ENCODE data around the gene MALSU1. TPM values are rescaled to one million over a fixed set of nuclear protein-coding genes. Genes with fewer than 3 reads are reported as not detected.
"Not testable (repeated sequence)": the region's sequence is repeated elsewhere in the genome, so short reads cannot be mapped to it uniquely, and the experiment has no call there.

Gene MALSU1
- total RNA-seq, 1 experiment from 2014 or later = 173 TPM

DNA sequence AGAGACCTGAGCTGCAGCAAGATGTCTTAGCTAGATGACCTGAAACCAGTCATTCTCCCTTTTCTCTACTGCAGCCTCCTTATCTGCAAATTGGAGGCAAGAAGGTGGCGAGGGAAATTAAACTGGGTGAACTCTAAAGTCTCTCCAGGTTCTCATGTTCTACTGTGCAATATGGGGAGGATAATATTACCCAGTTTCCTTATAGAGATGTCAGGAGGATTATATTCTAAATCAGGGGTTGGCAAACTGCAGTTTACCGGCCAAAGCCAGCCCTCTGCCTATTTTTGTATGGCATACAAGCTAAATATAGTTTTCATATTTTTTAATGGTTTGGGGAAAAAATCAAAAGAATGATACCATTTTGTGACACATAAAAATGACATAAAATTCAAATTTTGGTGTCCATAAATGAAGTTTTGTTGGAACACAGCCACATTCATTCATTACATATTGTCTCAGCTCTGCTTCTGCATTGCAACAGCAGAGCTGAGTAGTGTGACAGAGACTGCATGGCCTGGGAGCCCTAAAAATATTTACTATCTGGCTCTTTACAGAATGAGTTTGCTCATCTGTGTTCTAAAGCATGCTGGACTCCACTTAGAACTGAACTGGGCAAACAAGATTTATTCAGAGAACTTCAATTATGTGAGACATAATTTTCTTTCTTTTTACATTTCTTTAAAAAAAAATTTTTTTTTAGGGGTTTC is 19.2 kb upstream of the MALSU1 start:
- in situ Hi-C loops (cut with HindIII; ENCODE audit: low pct_unique_long_range_greater_than_20kb, low sequenced_read_pairs) = no loop called here
- DNase-seq (ENCODE audit: low read depth, low spot score) = no peak

DNA sequence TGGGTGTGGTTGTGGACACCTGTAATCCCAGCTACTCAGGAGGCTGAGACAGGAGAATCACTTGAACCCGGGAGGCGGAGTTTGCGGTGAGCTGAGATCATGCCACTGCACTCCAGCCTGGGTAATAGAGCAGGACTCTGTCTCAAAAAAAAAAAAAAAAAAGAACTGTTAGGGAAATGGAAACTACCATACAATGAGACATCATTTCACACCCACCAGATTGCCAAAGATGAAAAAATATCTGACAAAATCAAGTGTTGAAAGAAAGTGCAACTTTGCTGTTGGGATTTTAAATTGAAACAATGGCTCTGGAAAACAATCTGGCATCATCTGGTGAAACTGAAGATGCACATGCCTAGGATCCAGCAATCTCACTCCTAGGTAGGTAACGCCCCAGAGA is 16.1 kb upstream of the MALSU1 start:
- DNase-seq (ENCODE audit: low read depth, low spot score) = no peak
- in situ Hi-C loops (cut with HindIII; ENCODE audit: low pct_unique_long_range_greater_than_20kb, low sequenced_read_pairs) = no loop called here

DNA sequence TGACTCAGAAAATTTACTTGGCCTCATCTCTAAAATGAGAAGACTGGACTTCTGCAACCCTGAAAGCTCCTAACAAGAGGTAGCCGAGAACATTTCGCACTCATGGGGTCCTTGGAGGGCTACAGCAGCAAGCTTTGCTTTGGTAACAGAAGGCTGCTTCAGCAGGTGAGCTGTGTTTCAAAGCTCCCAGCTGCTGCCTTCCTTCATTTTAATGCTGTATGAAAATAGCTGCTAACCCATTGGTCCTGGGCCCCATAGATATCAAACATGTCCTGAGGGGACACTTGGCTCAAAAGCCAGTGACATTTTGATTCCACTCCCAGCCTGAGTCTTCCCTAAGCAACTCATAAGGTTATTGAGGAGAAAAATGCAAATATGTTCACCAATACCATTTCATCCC is 14.3 kb upstream of the MALSU1 start:
- DNase-seq (ENCODE audit: low read depth, low spot score) = no peak
- in situ Hi-C loops (cut with HindIII; ENCODE audit: low pct_unique_long_range_greater_than_20kb, low sequenced_read_pairs) = no loop called here

DNA sequence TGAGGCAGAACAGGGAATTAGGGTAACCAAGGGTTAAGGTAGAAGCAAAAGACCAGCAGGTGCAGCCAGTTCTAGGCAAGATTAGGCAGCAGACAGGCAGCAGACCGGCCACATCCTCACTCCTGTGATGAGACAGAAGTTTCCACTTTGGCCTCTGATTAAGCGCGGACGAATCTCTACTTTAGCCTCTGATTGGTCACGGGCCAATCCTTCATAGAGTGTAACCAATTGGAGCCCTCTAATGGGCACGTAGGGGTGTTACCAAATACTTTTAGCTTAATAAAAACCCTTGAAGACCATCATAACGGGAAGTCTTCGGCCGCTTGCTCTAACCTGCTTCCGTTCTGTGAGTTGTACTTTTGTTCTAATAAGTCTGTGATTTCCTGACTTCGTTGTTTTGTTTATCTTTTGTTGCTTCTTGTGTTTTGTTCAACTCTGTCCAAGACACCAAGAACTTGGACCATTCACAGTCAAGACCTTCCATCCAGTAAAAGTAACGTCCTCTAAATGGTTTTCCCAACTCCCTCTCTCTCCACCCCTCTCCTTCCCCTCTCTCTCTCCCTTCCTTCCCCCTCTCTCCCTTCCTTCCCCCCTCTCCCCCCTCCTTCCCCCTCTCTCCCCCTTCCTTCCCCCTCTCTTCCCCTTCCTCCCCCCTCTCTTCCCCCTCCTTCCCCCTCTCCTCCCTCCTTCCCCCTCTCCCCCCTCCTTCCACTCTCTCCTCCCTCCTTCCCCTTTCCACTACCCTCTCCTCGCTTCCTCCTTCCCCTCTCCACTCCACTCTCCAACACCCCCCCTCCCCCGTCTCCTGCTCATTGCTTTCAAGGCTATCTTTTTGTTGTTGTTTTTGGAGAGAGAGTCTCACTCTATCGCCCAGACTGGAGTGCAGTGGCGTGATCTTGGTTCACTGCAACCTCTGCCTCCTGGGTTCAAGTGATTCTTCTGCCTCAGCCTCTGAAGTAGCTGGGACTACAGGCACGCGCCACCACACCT is 13.2 kb upstream of the MALSU1 start:
- in situ Hi-C loops (cut with HindIII; ENCODE audit: low pct_unique_long_range_greater_than_20kb, low sequenced_read_pairs) = no loop called here
- DNase-seq (ENCODE audit: low read depth, low spot score) = no peak

DNA sequence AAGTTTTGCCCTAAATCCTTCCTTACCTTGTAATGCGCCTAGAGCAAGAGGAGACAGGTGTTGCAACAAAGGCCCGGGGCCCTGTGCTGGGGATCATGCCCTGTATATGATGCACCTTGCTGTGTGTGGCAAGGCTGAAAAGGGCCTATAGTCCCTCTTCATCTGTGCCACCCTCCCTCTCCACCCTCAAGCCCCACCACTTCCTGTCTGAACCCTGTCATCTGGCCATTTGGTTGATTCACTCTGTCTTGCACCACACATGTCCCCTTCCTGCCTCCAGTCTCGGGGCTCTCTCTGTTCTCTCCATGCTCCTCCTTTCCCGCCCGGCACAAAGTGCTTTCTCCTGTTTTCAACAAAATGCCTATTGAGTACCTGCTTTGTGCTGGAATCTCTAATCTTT is 11.5 kb upstream of the MALSU1 start:
- in situ Hi-C loops (cut with HindIII; ENCODE audit: low pct_unique_long_range_greater_than_20kb, low sequenced_read_pairs) = no loop called here
- no peak for DNase-seq (ENCODE audit: low read depth, low spot score)

DNA sequence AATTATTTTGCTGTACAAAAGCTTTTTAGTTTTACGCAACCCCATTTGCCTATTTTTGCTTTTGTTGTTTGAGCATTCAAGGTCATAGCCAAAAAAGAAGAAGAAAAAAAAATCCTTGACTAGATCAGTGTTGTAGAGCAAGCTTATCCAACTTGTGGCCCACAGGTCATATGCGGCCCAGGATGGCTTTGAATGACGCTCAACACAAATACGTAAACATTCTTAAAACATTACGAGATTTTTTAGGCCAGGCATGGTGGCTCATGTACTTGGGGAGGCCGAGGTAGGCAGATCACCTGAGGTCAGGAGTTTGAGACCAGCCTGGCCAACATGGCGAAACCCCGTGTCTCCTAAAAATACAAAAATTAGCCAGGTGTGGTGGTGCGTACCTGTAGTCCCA is 8.1 kb upstream of the MALSU1 start:
- no peak for DNase-seq (ENCODE audit: low read depth, low spot score)
- in situ Hi-C loops (cut with HindIII; ENCODE audit: low pct_unique_long_range_greater_than_20kb, low sequenced_read_pairs) = no loop called here

DNA sequence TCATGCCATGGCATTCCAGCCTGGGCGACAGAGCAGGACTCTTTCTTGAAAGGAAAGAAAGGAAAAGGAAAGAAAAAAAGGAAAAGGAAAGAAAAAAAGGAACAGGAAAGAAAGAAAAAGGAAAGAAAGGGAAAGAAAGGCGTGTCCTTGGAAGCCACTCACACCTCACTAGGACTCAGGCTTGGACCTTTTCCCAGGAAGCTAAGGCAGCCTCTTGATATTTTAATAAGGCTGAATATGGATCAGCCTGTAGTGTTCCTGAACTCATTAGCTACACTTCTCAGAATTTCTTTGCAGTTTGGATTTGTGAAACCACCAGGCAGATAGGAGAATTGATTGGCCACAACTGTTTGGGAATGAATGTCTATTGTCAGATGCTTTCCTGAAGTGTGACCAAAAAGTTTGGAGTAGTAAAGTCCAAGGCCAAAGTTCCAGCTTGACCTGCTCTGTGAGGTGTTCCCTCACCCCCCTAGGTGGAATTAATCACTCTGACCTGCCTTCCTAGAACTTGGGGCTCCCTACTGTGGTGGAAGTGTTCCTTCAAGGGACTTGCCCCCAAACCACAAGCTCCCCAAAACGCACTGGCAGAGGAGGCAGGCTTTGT is 7.1 kb upstream of the MALSU1 start:
- no peak for DNase-seq (ENCODE audit: low read depth, low spot score)
- in situ Hi-C loops (cut with HindIII; ENCODE audit: low pct_unique_long_range_greater_than_20kb, low sequenced_read_pairs) = no loop called here

DNA sequence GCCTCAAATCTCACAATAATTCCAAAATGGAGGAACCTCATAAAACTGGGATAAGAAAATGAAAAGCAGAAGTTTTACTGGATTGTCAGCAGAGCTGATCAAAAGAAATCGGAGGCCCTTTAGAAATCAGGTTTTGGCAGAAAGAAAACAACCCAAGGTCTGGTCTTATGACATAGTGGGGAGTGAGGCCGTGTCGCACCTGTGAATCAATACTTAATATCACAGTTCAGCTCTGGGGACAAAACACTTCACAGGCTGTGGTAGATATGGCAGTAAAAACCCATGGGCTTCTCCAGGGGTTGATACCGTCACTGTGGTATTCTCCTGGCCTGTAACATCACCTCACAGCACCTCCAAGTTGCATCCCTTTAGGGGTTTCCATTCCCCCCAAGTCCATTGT is 6.5 kb upstream of the MALSU1 start:
- no peak for DNase-seq (ENCODE audit: low read depth, low spot score)
- in situ Hi-C loops (cut with HindIII; ENCODE audit: low pct_unique_long_range_greater_than_20kb, low sequenced_read_pairs) = no loop called here

DNA sequence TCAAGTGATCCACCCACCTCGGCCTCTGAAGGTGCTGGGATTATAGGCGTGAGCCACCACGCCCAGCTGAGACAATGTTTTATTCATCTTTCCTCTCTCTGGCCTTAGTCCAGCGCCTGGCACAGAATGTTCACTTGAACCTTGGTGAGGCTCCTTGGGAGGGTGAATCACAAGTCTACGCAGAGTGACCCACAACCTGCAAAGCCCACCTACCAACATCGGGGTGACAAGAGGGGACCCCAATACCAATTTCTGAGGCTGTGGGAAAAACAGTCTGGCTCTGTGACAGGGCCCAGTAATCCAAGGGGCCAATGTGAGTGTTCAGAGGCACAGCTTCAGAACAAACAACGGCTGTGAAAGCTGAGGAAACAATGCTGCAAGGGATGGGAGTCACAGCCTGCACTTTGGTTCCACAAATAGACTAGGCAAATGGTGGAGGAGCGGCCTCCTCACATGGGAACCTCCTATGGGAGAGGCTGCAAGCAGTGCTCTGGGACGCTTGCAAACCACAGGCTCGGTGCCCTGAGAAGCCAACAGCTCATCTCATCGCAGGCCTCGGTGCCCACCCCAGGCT is 5.6 kb upstream of the MALSU1 start:
- no peak for DNase-seq (ENCODE audit: low read depth, low spot score)
- in situ Hi-C loops (cut with HindIII; ENCODE audit: low pct_unique_long_range_greater_than_20kb, low sequenced_read_pairs) = no loop called here

DNA sequence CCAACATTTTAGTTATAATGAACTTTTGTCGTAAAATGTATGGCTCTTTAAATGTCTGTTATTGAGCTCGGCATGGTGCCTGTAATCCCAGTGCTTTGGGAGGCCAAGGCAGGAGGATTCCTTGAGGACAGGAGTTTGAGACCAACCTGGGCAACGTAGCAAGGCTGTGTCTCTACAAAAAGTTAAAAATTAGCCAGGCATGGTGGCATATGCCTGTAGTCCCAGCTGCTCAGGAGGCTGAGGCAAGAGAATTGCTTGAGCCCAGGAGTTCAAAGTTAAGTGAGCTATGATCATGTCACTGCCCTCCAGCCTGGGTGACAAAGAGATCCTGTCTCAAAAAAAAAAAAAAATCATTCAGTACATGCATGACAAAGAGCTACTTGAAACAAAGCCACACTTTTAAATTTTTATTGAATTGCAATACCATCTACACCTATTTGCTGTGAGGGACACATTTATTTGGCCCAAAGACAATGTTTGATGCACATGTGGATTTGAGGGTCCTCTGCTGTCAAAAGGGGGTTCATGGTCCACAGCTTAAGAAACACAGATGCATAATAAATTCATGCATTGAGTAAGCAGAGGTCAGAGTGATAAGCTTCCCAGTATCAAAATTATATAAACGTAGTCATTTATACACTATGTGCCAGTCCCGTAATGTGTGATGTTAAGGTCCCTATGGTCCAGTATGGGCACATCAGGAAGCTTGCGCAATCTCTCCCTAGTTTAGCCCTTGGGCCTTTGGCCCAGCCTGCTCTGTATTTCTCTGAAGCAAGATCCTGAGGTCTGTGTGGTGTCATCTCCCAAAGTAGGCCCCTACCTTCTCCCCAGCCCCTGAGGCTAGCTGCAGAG is 4.4 kb upstream of the MALSU1 start:
- DNase-seq (ENCODE audit: low read depth, low spot score) = peak; percentile 30
- in situ Hi-C loops (cut with HindIII; ENCODE audit: low pct_unique_long_range_greater_than_20kb, low sequenced_read_pairs) = no loop called here

DNA sequence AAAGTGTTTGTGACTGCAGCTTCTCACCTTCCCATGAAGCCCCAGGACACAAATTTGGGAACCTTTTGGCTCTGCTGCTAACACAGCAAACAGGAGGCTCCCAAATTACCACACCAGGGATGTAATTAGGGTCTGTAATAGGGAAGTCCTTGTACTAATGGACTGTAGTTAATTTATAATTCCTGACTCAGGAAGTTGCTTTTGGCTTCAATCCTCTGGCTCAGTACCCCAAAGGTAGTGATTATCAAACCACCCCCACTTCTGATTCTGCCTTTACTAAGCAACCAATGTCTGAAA is 3.8 kb upstream of the MALSU1 start:
- in situ Hi-C loops (cut with HindIII; ENCODE audit: low pct_unique_long_range_greater_than_20kb, low sequenced_read_pairs) = no loop called here

DNA sequence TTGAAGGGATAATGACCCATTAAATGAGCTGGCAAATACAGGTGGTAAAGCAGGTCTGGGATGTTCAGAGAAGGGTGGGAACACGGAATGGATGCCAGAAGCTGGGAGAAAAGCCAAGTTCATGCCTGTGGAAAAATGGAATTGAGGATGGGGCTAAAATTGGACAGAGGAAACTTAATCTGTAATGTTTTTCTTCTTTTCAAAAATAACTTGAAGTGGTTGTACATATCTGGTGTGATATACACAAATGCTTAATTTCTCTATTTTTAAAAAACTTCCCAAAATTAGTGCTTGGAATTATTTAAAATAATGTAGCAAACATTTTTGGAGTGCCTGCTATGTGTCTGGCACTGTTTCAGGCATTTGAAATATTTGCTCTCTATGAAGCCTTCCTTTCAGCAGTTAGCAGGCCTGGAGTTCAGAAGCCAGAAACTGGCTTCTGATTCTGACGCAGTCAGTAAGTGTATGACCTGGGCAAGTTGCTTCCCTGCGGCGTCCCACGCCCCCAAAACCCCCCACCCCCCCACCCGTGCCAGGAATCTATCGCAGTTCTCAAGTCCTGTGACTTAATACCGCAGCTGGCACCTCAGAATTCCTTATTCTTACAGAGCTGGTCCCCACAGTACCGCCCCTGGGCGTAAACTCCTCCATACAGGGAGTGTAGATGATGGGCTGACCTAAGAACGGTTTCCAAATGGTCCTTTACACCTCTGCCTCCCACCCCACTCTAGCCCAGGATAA is 828 bp upstream of the MALSU1 start:
- in situ Hi-C loops (cut with HindIII; ENCODE audit: low pct_unique_long_range_greater_than_20kb, low sequenced_read_pairs) = no loop called here
- peak; percentile 81 for DNase-seq (ENCODE audit: low read depth, low spot score)

More for the DNA sequence above, 3.8 kb upstream of the MALSU1 start:
- DNase-seq (ENCODE audit: low read depth, low spot score) = no peak

DNA sequence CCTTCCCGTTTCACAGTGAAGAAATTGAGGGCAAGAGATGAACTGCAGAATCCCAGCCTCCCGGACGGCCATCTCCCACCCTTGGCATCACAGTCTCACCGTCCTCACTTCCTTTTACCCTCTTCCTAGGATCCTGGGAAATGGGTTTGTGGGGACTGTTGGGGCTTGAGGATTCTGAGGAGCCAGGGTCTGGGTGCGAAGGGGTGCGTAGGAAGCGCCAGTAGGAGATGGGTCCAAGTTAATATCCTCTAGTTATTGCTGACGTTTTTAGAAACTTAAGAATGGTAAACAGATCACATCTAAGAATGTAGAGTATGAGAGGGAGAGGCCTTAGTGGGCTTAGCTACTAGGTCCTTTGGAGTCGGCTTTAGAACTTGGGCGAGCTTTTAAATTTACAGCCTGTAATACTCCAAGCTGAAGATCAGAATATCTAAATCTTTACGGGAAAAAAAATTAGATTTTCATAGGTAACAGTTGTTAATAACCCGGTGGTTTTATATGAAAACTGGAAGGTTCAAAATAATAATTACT is 696 bp downstream of the MALSU1 start:
- no peak for DNase-seq (ENCODE audit: low read depth, low spot score)
- in situ Hi-C loops (cut with HindIII; ENCODE audit: low pct_unique_long_range_greater_than_20kb, low sequenced_read_pairs) = no loop called here

DNA sequence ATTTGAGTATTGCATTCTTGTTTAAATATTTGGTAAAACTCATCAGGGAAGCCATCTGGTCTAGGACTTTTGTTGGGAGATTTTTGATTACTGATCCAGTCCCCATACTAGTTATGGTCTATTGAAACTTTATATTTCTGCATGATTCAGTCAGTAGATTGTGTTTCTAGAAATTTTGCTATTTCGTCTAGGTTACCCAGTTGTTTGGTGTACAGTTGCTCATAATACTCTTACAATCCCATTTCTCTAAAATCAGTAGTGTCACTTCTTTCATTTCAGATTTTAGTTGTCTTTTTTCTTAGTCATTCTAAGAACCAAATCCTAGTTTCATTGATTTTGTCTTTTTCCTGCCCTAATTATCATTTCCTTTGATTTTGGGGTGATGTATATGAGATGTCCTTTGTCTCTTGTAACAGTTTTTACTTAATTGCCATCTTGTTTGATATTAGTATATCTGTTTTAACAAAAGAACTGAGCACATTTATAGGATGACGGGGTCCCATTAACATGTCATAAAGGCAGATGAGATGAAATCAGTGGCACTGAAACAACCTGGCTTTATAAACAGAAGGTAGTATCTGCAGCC is 7.9 kb downstream of the MALSU1 start:
- in situ Hi-C loops (cut with HindIII; ENCODE audit: low pct_unique_long_range_greater_than_20kb, low sequenced_read_pairs) = no loop called here
- DNase-seq (ENCODE audit: low read depth, low spot score) = no peak

DNA sequence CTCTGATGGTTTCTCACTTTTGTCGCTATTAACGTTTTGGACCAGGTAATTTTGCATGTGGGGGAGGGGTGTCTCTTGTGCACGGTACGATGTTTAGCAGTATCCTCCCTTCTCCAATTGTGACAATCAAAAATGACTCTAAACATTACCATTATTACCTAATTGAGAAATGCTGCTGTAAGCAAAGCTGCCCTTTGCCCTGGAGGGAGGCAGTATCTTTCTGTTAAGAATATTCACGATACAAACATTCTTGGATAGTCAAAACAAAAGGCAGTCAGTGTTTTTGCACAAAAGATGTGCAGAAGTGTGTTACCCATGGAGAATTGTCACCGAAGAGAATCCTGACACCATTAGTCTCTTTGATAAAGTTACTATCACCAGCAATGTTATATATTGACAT is 9.6 kb downstream of the MALSU1 start:
- no peak for DNase-seq (ENCODE audit: low read depth, low spot score)
- in situ Hi-C loops (cut with HindIII; ENCODE audit: low pct_unique_long_range_greater_than_20kb, low sequenced_read_pairs) = no loop called here

DNA sequence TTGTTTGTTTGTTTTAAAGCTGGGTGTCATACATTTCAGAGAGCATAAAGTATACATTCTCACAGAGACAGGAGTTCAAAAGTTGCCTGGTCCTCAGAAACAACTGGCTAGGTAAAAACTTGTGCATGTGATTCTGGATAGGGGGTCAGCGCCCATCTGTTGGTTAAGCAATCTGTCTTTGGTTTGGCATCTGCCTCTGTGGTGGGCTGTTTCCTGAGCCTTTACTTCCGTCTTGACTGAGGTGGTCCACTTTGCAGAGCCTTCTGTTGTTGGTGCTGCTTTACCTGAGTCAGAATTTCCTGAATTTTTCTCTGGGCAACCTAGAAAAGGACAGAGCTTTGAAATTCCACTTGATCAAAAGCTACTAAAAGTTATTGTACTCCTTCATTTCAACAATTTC is 13.0 kb downstream of the MALSU1 start:
- DNase-seq (ENCODE audit: low read depth, low spot score); in situ Hi-C loops (cut with HindIII; ENCODE audit: low pct_unique_long_range_greater_than_20kb, low sequenced_read_pairs): not testable (repeated sequence)

All from SK-MEL-5 (cell line).